Sigmoid colon (tissue), 7 donors: ENCODE measurements around the gene MRPL44. TPM values are rescaled to one million over a fixed set of nuclear protein-coding genes. Genes with fewer than 3 reads are reported as not detected.

Experiments used
- DNase-seq: peaks from one replicate; pipeline ENCODE4 v3.0.0-alpha.2; 2019
- H3K27ac ChIP-seq, 4 donors: fragments of 200-600 bp; sonication (generic); one replicate each; pipeline ENCODE4 v1.5.1; 2016 to 2019; ENCODE audit warnings: mild to moderate bottlenecking in 1 of 4
- H3K27me3 ChIP-seq, 3 donors: fragments of 200-600 bp; sonication (generic); one replicate each; pipeline ENCODE4 v1.5.1; 2019; ENCODE audit warnings: mild to moderate bottlenecking in 1 of 3
- H3K36me3 ChIP-seq, 4 donors: fragments of 200-600 bp; sonication (generic); one replicate each; pipeline ENCODE4 v1.5.1; 2016 to 2019
- H3K4me1 ChIP-seq, 4 donors: fragments of 200-600 bp; sonication (generic); one replicate each; pipeline ENCODE4 v1.5.1; 2017 to 2019
- H3K4me3 ChIP-seq, 4 donors: fragments of 200-600 bp; sonication (generic); one replicate each; pipeline ENCODE4 v1.5.1; 2017 to 2019; ENCODE audit warnings: mild to moderate bottlenecking in 2 of 4, moderate library complexity in 1 of 4
- H3K9me3 ChIP-seq, 4 donors: fragments of 200-600 bp in 3 of 4; sonication (generic) in 3 of 4; one replicate each; pipeline versions ENCODE4 v1.5.1 to v1.6.1; 2013 to 2019
- EP300 ChIP-seq, 4 donors: sonication (generic); formaldehyde crosslinking; IDR thresholded peaks; one replicate each; pipeline ENCODE4 v1.6.1; 2017; ENCODE audit warnings: antibody characterized with exemption in 4 of 4
- POLR2A ChIP-seq, 2 donors: fragments of 450-650 bp; IDR thresholded peaks; one replicate each; pipeline ENCODE4 v1.6.1; 2016; ENCODE audit warnings: antibody characterized with exemption in 2 of 2, mild to moderate bottlenecking in 2 of 2, moderate library complexity in 2 of 2
- POLR2AphosphoS5 ChIP-seq, 4 donors: sonication (generic); formaldehyde crosslinking; IDR thresholded peaks; one replicate each; pipeline ENCODE4 v1.6.1; 2017; ENCODE audit warnings: antibody characterized with exemption in 4 of 4
- WGBS, 2 donors: extraction: QIAGEN DNeasy Blood & Tissue Kit; methylation state at CpG; one replicate each; pipeline ENCODE4 v1.1.7; 2013; 5-methylcytosine and 5-hydroxymethylcytosine counted together
- intact Hi-C: fragments of 100-400 bp; cut with DNase I; formaldehyde crosslinking; loops from one replicate; pipeline ENCODE4 v1.15.1; 2023
- polyA plus RNA-seq, 3 donors: library from polyadenylated mRNA; stranded (reverse); fragments of 200-250 nt; gene quantifications; one replicate each; pipeline ENCODE4 v1.2.3, GENCODE V29; 2013
- total RNA-seq, 4 donors: library from RNA; depleted of rRNA; stranded (reverse); fragments of >200 nt; gene quantifications; one replicate each; pipeline ENCODE4 v1.1.0, GENCODE V29; 2016
- TF ChIP-seq, protein P1 (sequence below), 4 experiments: fragments of 450-650 bp in 3 of 4; fragments of 200-600 bp in 1 of 4; IDR thresholded peaks; one replicate each; pipeline ENCODE4 v1.5.1; 2016 to 2019; ENCODE audit warnings: antibody characterized with exemption in 4 of 4, mild to moderate bottlenecking in 3 of 4, moderate library complexity in 2 of 4
- donor health status: healthy with polysubstance abuse.
- donor health status: Bipolar disorder and iron deficiency.
- donor health status: healthy.

MRPL44 gene
- total RNA-seq (10 to 100 TPM; 14.9 to 22.8 (median 20.4) TPM), polyA plus RNA-seq (10 to 100 TPM; 35.4 to 51.3 (median 38.2) TPM)

DNA sequence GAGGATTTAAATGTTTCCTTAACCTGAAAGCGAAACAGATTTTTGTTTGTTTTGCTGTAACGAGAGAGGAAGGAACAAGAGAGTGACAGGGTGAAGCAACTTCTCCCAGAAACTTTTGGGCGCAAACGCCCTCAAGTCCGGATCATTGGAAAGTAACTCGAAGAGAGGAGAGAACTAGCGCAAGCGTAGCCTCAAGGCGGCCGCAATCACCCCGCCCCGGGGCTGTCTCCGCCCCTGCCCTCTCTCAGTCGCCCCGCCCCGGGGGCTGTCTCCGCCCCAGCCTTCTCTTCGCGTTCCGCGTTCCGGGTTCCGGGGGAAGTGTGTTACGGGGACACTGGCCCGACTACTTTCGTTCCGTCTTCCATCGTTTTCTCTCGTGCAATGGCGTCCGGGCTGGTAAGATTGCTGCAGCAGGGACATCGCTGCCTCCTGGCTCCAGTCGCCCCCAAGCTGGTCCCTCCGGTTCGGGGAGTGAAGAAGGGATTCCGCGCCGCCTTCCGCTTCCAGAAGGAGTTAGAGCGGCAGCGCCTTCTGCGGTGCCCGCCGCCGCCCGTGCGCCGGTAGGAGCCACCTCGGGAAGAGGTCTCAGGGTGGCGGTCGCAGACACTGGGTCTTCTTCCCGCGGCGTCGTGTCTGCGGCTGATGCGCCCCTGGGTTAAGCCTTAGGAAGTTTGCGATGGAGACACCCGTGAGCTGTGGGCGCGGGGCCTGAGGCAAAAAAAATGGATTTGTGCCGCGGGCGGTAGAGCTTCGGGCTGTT, at the start of gene MRPL44:
Gene MRPL44, plus strand, starts transcription at position 372 of the 760 bp plus-strand sequence. Its CDS starts 10 bp downstream, at position 382.
- intact Hi-C loops: loop anchor here (10.0 kb wide), 1 partner anchor 628 kb away; the partner anchor contains the start of gene CUL3

DNA sequence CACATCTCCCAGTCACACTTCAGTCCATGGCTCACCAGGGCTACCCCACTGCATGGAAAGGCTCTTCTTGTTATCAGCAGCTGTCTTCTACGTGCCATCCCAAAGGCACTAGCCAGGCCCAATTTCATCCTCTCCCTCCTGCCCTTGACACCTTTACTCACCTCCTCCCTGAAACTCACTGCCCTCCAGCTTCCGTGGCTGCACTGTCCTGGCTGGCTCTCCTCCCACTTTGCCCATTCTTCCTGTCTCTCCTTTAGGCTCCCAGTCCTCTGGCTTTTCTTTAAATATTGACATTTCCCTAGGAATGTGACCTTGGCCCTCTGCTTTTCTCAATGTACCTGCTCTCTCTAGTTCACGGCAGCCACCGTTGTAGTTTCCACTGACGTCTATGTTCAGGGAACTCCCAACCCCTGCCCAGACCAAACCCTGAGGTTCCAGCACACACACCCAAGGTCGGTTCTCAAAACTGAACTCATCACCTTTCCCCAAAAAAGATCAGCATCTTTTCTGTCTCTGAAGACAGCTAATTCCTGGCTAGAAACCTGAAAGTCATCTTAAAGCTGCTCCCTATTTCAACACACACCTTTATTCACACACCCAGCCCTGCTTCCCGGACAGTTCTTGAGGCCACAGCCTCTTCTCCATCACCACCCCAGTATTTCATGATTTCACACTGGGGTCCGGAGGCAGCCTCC, 48.8 kb upstream of the MRPL44 start:
- no peak for DNase-seq
- Histone ChIP-seq H3K27me3 (no peaks in the 10 kb centered on the region), H3K36me3 (peaks cover 0 to 8% (median 0%) of the 10 kb centered on the region in 4 donors), H3K4me1 (peaks cover 0 to 12% (median 7%) of the 10 kb centered on the region in 4 donors), H3K9me3 (no peaks in the 10 kb centered on the region), H3K27ac (no peak overlapping the region), H3K4me3 (no peak overlapping the region)
- no peak for TF ChIP-seq POLR2AphosphoS5 (IDR thresholded peaks at IDR 0.05)
- no peak for TF ChIP-seq POLR2A (IDR thresholded peaks at IDR 0.05)
- no peak for TF ChIP-seq EP300 (IDR thresholded peaks at IDR 0.05)
- TF ChIP-seq, protein P1, sequence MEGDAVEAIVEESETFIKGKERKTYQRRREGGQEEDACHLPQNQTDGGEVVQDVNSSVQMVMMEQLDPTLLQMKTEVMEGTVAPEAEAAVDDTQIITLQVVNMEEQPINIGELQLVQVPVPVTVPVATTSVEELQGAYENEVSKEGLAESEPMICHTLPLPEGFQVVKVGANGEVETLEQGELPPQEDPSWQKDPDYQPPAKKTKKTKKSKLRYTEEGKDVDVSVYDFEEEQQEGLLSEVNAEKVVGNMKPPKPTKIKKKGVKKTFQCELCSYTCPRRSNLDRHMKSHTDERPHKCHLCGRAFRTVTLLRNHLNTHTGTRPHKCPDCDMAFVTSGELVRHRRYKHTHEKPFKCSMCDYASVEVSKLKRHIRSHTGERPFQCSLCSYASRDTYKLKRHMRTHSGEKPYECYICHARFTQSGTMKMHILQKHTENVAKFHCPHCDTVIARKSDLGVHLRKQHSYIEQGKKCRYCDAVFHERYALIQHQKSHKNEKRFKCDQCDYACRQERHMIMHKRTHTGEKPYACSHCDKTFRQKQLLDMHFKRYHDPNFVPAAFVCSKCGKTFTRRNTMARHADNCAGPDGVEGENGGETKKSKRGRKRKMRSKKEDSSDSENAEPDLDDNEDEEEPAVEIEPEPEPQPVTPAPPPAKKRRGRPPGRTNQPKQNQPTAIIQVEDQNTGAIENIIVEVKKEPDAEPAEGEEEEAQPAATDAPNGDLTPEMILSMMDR (IDR thresholded peaks at IDR 0.05): no peak
- intact Hi-C loops: no loop called here
- 29 to 69% methylated on average over 8 of the region's 8 CpGs for WGBS, 2 donors

More for the DNA sequence above, at the start of gene MRPL44:
- peak within 1 kb of the TSS; percentile 83 to 94 (median 84) for H3K4me3 ChIP-seq
- WGBS, 2 donors: 0% methylated on average over 65 of the region's 65 CpGs
- peak; percentile 77 to 87 (median 86) for TF ChIP-seq POLR2AphosphoS5 (IDR thresholded peaks at IDR 0.05)
- TF ChIP-seq, protein P1 (IDR thresholded peaks at IDR 0.05): no peak
- TF ChIP-seq EP300 (IDR thresholded peaks at IDR 0.05): peak in 1 of 4 donors; percentile 47
- TF ChIP-seq POLR2A (IDR thresholded peaks at IDR 0.05): peak; percentile 30 to 38
- peak within 1 kb of the TSS; percentile 83 to 89 (median 86) for H3K27ac ChIP-seq
- no peaks in the 10 kb centered on the region for H3K9me3 ChIP-seq
- H3K36me3 ChIP-seq: peaks cover 0 to 13% (median 0%) of the 10 kb centered on the region in 4 donors
- H3K4me1 ChIP-seq: peaks cover 0 to 53% (median 47%) of the 10 kb centered on the region in 4 donors
- H3K27me3 ChIP-seq: no peaks in the 10 kb centered on the region
- DNase-seq: peak; percentile 98

DNA sequence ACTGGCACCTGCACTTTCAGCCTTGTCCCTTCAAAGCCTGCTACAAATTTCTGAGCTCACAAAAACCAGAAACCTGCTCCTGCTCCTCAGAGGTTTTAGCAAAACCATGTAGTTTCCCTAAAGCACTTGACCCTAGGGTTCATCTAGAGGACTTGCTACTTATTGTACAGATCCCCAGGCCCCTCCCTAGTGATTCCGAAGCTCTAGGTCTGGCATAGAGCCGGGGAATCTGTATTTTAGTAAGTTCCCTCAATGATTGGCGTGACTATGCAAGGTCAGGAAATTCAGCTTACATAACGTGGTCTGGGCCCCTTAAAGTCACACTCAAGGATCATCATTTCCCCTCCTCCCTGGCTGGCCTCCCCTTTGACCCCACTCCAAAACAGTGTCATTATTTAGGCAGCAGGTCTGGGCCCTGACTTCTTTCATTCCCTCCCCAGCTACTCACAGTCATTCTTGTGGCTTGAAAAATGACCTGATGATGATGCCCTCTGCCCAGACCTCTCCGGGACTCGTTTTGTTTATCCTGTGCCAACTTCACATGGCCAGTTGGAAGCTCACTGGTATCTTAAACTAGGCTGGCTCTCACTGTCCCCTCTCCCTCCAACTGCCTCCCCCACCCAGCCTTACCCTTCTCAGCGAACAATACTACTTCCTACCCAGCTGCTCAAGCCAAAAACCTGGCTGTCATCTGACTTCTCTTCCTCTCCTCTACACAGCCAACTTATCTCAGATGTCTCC, 48.1 kb upstream of the MRPL44 start:
- Histone ChIP-seq H3K9me3 (no peaks in the 10 kb centered on the region), H3K4me3 (no peak overlapping the region), H3K4me1 (peaks cover 0 to 14% (median 9%) of the 10 kb centered on the region in 4 donors), H3K36me3 (peaks cover 0 to 8% (median 0%) of the 10 kb centered on the region in 4 donors), H3K27ac (no peak overlapping the region), H3K27me3 (no peaks in the 10 kb centered on the region)
- no peak for DNase-seq
- WGBS, 2 donors: 72 to 76% methylated on average over 7 of the region's 7 CpGs
- intact Hi-C loops: no loop called here
- TF ChIP-seq POLR2A (IDR thresholded peaks at IDR 0.05) (no peak), EP300 (IDR thresholded peaks at IDR 0.05) (no peak), POLR2AphosphoS5 (IDR thresholded peaks at IDR 0.05) (no peak)
- TF ChIP-seq, protein P1 (IDR thresholded peaks at IDR 0.05): no peak

DNA sequence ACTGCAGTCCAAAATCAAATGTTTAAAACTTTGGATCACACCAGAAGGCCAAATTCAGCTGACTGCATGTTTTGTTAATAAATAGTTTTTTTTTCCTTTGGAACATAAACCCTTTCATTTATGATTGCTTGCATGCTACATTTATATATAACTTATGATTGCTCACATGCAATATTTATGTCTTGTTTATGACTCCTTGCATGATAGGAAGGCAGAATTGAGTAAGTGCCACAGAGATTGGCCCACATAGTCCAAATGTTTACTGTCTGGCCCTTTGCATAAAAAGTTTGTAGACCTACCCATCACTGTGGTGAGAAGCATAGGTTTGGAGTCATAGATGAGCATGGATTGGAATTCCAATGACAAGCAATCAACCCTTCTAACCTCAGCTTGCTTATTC, 42.9 kb upstream of the MRPL44 start:
- DNase-seq: no peak
- TF ChIP-seq POLR2AphosphoS5 (IDR thresholded peaks at IDR 0.05): no peak
- TF ChIP-seq, protein P1 (IDR thresholded peaks at IDR 0.05): no peak
- TF ChIP-seq POLR2A (IDR thresholded peaks at IDR 0.05): no peak
- no peak for TF ChIP-seq EP300 (IDR thresholded peaks at IDR 0.05)
- peaks cover 0 to 18% (median 12%) of the 10 kb centered on the region in 4 donors for H3K4me1 ChIP-seq
- H3K4me3 ChIP-seq: no peak overlapping the region
- no peaks in the 10 kb centered on the region for H3K9me3 ChIP-seq
- H3K36me3 ChIP-seq: peaks cover 0 to 19% (median 2%) of the 10 kb centered on the region in 4 donors
- H3K27me3 ChIP-seq: no peaks in the 10 kb centered on the region
- intact Hi-C loops: no loop called here
- no peak overlapping the region for H3K27ac ChIP-seq
